Measurements from ENCODE around the gene CANT1. TPM values are rescaled to one million over a fixed set of nuclear protein-coding genes. Genes with fewer than 3 reads are reported as not detected.

CANT1 gene
- total RNA-seq, 1 experiment from 2014 or later, result 81.9 TPM

DNA sequence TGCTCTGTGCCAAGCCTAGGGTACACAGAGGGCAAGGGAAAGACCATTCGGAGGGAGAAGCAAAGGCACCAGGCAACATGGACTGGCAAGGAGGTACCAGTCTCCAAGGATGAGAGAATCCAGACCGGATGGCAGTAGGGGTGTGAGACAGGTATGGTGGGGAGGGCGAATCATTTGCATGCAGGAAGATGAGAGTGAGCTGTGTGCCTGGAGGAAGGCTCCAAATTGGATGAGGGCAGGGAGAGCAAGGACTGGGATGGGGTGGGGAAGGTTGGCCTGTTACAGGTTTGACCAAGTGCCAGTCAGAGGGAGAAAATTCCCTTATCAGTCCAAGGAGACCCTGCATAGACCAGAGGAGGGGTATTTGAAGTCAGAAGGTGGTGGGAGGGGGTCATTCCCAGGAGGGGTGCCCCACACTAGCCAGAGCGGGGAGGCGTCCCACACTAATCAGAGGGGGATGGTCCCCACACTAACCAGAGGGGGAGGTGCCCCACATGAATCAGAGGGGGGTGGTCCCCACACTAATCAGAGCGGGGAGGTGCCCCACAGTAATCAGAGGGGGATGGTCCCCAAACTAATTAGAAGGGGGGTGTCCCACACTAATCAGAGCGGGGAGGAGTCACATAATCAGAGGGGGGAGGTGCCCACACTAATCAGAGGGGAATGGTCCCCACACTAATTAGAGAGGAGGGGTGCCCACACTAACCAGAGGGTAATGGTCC lies 737 bp downstream of the CANT1 start:
- DNase-seq (ENCODE audit: low read depth), result no peak

DNA sequence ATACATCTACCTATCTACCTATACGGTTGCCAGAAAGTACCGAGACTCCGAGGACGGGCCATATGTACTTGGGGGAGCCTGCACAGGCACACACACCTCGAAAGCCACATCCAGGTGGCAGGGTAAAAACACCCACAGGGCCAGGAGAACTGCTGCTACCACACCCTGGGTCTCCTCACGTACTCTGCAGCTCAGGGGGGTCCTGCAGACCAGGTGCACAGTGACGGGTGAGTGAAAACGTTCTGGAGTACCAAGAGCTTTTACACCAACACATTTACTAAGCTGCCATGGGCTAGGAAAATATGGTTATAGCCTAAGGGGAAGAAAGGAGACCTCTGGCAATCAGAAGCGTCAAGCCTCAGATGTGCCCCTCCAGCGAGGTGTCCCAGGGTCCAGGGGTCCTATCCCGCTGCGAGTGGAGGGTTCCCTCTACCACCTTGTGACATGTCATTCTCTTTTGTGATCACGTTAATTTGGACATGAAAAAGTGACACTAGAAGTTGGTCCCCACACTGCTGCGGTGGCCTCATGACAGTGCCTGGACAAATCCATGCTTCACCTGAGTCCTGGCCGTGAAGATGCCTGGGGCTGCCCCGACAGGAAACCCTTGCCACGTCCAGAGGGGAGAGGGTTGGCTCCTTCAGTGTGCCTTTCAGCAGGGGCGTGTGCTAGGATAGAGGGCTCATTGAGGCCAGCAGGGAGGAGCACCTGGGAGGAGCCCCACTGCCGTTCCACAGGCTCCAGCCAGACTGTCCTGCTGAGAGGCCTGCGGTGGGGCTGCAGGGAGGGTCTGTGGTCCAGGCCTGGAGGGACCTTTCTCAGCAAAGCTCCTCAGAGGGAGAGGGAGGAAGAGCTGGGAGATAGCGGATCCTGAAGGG lies 1.8 kb downstream of the CANT1 start:
- no peak for DNase-seq (ENCODE audit: low read depth)

DNA sequence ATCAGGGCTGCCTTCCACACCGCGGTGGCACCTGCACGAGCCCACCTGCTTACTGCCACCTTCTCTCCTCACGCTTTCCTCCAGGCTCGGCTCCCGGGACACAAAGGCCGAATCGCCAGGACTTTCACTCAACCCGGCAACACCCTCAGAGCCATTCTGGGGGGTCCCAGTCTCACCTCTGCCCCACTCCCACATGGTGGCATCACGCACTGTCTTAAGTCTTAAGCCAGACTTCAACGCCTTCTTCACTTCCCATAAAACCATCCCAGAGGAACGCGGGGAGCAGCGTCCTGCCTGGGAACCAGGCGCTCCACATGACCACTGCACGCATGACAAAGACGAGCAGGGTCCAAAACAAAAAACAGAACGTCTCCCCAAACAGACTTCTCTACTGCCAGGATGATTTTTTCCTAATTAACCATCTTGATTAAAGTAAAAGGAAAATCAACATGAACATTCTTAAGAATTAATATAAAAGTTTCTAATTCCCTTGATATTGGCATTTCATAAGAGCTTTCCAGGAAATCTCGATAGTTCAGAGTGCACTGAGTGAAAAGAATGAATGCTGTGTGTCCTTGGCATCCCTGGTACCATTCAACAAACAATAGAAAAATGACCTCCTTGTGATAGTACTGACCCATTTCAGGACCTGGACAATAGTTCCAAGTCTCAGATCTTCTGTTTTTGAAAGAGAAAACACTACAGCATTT lies 2.6 kb downstream of the CANT1 start:
- DNase-seq (ENCODE audit: low read depth), result no peak

GRCh38 chr17:79006046-79006445 lies 3.5 kb downstream of the CANT1 start:
- DNase-seq (ENCODE audit: low read depth), result no peak

DNA sequence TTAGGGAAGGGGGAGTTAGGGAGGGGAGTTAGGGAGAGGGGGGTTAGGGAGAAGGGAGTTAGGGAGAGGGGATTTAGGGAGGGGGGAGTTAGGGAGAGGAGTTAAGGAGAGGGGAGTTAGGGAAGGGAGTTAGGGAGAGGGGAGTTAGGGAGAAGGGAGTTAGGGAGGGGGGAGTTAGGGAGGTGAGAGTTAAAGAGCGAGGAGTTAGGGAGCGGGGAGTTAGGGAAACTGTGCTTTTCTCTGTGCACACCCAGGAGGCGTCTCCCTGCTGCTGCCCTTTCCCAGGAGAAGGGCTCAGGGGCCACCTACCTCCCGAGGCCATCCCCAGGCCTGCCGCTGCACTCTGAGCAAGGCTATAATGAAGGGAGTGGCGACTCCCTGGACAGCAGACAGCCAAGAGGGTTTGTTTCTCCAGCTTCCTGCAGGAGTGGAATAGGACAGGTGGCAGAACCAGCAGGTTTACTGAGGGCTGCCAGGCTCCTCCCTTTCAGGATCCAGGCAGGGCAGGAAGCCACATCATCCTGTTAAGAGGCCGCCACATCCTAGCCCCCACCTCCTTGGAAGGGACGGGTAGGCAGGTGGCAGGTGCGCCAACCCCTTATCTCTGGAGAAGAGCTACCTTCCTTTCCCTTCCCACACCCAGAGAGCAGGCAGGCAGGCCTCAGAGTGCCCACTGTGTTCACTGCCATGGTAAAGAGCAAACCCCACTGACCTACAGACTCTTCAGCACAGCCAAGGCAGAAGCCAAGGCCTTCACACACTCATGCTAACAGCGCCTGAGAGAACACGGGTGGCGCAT lies 4.3 kb downstream of the CANT1 start:
- DNase-seq (ENCODE audit: low read depth), result no peak

GRCh38 chr17:79003661-79004411 lies 5.7 kb downstream of the CANT1 start:
- DNase-seq (ENCODE audit: low read depth), result no peak

- no peak for DNase-seq (ENCODE audit: low read depth)
Measured at GRCh38 chr17:79002796-79003593, 6.6 kb downstream of the CANT1 start.

- no peak for DNase-seq (ENCODE audit: low read depth)
Measured at GRCh38 chr17:79002291-79002690, 7.3 kb downstream of the CANT1 start.

GRCh38 chr17:79001190-79002020 lies 8.2 kb downstream of the CANT1 start:
- DNase-seq (ENCODE audit: low read depth), result no peak

DNA sequence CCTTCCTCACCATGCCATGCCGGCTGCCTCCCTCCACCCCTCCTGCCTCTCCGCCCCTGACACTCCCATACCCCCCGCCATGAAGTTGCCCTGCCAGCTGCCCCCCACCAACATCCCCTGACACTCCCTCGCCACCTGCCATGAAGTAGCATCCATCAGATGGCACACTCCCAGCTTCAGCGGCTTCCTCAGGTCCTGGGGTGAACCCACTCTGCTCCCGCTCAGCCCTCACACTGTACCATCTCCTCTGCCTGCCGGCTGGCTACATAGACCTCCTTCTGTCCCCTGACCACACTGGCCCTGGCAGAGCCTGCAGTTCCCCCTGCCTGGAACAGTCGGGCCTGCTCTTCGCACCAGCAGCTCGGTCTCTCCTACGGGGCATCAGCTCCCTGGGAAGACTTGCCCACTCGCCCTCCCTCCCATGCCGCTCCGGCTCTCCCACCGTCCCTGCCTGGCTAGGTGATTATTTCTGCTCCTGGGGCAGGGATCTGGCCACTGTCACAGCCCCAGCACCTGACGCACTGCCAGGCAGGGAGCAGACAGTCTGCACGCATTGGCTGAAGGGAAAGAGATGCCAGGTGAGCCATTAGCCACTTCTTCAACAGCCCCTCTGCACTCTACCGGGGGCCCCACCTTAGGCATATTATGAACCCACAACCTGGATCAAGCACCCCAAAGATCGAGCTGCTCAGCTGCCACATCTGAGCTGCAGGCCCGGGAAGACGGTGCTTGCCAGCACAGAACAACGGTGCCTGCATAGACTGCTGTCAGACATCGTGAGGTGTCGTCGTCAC lies 9.0 kb downstream of the CANT1 start:
- DNase-seq (ENCODE audit: low read depth), result no peak

GRCh38 chr17:78999947-79000395 lies 9.6 kb downstream of the CANT1 start:
- DNase-seq (ENCODE audit: low read depth), result no peak

- DNase-seq (ENCODE audit: low read depth), result no peak
Measured at GRCh38 chr17:78999056-78999768, 10.4 kb downstream of the CANT1 start.

DNA sequence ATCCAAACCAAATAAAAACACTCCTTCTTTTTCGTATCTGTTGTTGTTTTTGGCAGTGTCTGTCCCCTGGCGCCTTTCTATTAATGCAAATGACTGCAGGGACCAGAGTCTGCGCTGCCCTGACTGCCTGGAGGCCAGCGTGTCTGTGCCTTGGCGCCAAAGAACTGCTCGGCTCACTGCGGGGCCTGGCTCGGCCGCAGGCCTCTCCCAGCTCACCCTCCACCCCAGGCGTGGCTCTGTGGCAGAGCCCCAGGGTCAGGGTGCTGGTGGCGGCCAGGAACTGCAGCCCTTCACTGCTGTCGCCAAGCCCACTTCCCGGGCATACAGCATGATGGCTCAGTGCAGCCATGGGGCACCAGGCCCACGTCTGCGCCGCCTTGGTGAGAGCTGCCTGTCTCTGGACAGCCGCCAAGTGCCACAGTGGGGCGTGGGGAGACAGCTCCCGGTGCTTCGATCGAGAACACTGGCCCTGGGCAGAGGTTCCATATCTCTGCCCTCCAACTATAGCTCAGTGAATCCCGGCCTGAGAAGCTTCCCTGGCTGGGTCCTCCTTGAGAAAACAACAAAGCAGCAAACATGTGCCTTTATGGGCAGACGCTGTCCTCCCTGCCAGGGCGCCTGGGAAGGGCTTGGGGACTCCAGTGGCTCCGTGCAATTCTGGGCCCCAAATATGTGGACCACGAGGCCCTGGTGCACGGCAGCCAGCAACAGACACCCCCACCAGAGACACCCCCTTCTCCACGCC lies 11.1 kb downstream of the CANT1 start:
- no peak for DNase-seq (ENCODE audit: low read depth)

DNA sequence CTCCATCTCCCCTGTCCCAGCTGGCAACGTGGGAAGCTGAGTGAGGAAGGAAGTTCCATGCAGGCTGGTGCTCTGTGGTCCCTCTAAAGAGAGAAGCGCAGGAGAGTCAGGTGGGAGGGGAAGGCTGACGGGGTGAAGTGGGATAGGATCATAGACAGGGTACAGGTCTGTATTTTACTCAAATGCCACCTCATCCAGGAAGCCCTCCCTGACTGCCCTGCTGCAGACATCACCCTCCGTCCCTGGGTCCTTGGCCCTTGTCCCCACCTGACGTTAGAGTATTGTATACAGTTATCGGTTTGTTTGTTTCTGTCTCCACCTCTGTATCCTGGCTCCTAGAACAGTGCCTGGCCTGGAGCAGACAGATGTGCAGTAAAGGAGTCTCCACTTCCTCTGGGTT lies 11.7 kb downstream of the CANT1 start:
- no peak for DNase-seq (ENCODE audit: low read depth)

DNA sequence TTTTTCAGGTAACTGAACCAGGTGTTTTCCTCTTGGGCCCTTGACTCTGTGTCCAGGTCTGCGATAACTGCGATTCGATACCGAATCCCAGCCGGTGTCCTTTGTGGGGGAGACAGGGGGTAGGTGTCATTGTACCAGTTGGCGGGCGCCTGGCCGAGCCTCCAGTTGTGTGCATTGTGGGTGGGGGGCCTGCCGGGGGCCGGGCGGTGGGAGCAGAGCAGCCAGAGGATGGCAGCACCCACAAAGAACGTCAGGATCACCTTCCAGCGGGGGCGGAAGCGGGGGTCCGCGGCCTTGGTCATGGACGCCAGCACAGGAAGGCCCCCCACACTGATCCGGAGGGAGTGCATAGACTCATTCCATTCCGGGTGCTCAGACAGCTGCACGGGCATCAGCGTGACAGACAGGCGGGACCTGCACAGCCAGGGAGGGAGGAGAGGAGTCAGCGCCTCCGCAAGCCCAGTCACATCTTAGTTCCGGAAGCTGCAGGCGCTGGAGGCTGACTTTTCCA lies 12.3 kb downstream of the CANT1 start:
- DNase-seq (ENCODE audit: low read depth), result no peak

DNA sequence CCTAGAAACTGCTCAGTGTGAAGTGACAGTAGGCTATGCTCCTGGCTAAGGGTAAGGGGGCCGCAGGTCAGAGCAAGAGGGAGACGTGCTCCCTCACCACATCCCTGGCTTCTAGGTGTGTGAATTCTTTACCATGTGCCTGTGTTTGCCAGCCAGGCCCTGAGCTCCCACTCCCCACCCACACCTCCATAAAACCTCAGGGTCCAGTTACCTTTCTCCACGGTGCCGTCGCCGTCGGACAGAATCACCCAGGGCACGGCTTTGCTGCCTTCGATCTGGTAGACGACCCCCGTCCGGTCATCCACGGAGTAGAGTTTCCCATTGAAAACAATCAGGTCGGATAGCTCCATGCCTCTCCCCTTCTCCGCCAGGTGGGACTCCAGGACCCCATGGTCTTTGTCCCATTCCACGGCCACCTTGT lies 12.8 kb downstream of the CANT1 start:
- DNase-seq (ENCODE audit: low read depth), result no peak

Measured in Daoy (cell line).